Measurements from ENCODE around the gene ASMTL.

The ASMTL gene

GRCh38 chrX:1355131-1356046 is 97.3 kb downstream of the ASMTL start:
- Histone ChIP-seq H3K4me1 (ENCODE audit: control insufficient read depth in 1 of 2, insufficient read depth in 1 of 2, low read depth in 1 of 2, low read length in 1 of 2) (no peaks in the 10 kb centered on the region), H3K27ac (no peak overlapping the region), H3K4me3 (ENCODE audit: low read depth in 1 of 2, low read length in 1 of 2) (no peak overlapping the region), H3K27me3 (no peaks in the 10 kb centered on the region), H3K36me3 (peaks cover 8% of the 10 kb centered on the region), H3K9me3 (peaks cover 5% of the 10 kb centered on the region)
- no peak for TF ChIP-seq CTCF (IDR thresholded peaks at IDR 0.05)

- no peak overlapping the region for H3K4me3 ChIP-seq (ENCODE audit: low read depth in 1 of 2, low read length in 1 of 2)
- peaks cover 5% of the 10 kb centered on the region for H3K9me3 ChIP-seq
- no peak for TF ChIP-seq CTCF (IDR thresholded peaks at IDR 0.05)
- H3K27ac ChIP-seq = no peak overlapping the region
- H3K36me3 ChIP-seq = peaks cover 8% of the 10 kb centered on the region
- H3K4me1 ChIP-seq (ENCODE audit: control insufficient read depth in 1 of 2, insufficient read depth in 1 of 2, low read depth in 1 of 2, low read length in 1 of 2) = no peaks in the 10 kb centered on the region
- H3K27me3 ChIP-seq = no peaks in the 10 kb centered on the region
Measured at GRCh38 chrX:1354036-1355019, 98.4 kb downstream of the ASMTL start.
